ENCODE measurements around the gene CANX.
"Not testable (repeated sequence)": the region's sequence is repeated elsewhere in the genome, so short reads cannot be mapped to it uniquely, and the experiment has no call there.

Gene CANX, protein sequence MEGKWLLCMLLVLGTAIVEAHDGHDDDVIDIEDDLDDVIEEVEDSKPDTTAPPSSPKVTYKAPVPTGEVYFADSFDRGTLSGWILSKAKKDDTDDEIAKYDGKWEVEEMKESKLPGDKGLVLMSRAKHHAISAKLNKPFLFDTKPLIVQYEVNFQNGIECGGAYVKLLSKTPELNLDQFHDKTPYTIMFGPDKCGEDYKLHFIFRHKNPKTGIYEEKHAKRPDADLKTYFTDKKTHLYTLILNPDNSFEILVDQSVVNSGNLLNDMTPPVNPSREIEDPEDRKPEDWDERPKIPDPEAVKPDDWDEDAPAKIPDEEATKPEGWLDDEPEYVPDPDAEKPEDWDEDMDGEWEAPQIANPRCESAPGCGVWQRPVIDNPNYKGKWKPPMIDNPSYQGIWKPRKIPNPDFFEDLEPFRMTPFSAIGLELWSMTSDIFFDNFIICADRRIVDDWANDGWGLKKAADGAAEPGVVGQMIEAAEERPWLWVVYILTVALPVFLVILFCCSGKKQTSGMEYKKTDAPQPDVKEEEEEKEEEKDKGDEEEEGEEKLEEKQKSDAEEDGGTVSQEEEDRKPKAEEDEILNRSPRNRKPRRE

GRCh38 chr5:179698935-179699615 is at the start of gene CANX:
TSS of gene CANX (plus strand) at chr5:179698967. CDS start at chr5:179705682, 6,715 bp downstream.
- no peak for DNase-seq

DNA sequence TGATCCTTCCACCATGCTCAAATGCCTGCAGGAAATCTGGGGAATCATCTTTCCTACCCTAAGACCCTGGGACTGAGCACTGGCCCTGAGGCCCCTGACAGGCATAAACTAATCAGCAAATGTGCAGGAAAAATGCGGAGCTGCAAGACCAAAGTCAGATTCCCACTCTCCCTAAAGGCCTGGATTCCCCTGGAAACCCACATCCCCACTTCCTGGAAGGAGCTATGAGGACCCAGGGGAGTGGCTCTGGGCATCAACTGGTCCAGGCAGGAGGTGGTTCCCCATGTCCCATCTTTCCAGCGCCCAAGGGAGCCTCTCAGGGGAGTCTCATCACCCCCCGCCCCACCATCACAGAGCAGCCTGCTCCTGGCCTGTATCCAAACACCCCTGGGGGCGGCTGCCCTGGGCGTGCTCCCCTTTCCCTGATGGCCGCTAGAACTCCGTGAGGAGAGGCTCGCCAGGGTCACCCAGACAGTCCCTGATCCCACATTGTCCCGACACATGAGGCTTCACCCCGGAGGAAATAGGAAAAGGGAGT is 49.5 kb upstream of the CANX start:
- not testable (repeated sequence) for DNase-seq

DNA sequence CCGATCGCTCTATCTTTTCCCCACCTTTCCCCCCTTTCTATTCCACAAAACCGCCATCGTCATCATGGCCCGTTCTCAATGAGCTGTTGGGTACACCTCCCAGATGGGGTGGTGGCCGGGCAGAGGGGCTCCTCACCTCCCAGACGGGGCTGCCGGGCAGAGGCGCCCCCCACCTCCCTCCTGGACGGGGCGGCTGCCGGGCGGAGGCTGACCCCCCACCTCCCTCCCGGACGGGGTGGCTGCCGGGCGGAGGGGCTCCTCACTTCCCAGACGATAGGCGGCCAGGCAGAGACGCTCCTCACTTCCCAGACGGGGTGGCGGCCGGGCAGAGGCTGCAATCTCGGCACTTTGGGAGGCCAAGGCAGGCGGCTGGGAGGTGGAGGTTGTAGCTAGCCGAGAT is 48.5 kb upstream of the CANX start:
- DNase-seq = not testable (repeated sequence)

DNA sequence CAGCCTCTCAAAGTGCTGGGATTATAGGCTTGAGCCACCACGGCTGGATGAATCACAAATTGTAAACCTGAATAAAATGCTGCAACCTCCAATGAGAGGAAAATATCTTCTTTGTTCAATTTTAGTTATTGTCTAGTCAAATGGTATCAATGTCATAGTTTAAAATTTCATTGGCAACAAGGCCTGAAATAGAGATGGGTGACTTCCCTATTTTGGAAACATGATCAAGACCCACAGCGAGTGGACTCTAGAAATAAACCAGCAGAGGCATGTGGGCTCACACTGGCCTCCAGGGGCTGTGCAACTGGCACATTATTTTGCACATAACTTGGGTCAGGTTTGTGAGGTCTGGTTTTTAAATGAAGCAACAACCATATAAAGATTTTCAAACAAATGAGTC is 45.6 kb upstream of the CANX start:
- DNase-seq = not testable (repeated sequence)

DNA sequence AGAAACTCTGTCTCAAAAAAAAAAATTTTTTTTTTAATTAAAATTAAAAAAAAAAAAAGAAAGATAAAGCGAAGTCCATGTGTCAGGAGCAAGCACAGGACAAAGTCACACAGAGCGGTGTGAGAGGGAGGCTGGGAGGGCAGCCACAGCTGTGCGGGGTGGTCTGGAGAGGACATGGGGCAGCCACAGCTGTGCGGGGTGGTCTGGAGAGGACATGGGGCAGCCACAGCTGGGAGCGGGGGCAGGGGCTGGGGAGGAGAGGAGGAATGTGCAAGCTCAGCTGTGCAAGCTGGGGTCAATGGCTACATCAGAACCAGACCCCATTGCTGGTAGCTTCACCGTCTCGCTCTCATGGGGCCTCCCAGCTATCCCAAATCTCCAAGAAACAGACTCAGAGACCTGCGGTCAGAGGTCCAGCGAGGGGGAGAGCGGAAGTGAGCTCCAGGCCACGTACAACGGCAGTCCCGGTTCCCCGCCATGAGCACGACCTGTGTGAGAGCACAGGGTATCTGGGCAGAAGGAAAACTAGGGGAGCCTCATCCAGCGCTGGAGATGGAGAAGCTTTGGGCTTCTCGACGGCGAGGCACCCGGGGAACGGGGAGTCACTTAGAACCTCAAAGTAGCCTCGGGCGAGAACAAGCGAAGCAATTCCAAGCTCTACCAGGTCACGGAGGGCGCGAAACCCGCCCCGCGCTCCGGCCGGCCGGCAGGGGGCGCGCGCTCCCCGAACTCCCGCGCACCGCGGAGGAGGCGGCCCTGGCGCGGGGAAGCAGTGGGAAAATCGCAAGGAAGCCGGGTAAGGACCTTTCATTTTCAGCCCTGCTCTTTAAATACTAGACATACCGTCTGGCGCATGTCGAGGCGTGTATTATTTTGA is 41.2 kb upstream of the CANX start:
- DNase-seq = not testable (repeated sequence)

GRCh38 chr5:179658179-179658856 is 40.4 kb upstream of the CANX start:
- not testable (repeated sequence) for DNase-seq

- DNase-seq = not testable (repeated sequence)
These were observed 37.1 kb upstream of the CANX start for GRCh38 chr5:179661647-179662046.

- DNase-seq = no peak
These were observed 30.4 kb upstream of the CANX start for GRCh38 chr5:179668391-179668790.

GRCh38 chr5:179678223-179679013 is 20.3 kb upstream of the CANX start:
- peak; percentile 86 for DNase-seq

DNA sequence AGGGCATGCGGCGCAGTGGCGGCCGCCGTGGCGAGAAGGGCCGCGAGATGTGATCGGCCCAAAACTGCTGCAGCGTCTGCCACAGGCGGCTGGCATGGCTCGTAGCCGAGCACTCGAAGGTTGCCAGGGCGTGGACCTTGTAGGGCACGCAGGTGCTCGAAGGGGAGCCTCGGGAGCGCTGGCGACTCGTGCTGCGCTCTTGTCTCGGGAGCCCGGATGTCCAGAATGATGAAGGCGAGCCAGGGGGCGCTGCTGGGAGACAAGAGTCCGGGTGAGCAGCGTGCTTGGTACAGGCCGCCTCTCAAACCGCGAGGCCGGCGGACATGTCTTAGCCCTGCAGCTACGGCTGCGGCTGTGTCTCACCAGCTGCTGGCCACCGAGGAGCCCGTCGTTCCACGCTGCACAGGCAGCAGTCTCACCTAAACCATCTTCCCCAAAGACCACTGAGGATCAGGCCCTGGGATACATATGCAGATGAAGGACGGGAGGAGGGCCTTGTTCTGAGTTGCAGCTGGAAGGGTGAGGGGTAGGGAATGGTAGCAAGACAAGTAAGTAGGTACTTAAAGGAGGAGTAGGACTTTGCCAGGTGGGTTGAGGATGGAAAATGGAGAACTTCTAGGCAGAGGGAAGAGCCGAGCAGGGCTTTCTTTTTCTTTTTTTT is 19.6 kb upstream of the CANX start:
- peak; percentile 59 for DNase-seq

DNA sequence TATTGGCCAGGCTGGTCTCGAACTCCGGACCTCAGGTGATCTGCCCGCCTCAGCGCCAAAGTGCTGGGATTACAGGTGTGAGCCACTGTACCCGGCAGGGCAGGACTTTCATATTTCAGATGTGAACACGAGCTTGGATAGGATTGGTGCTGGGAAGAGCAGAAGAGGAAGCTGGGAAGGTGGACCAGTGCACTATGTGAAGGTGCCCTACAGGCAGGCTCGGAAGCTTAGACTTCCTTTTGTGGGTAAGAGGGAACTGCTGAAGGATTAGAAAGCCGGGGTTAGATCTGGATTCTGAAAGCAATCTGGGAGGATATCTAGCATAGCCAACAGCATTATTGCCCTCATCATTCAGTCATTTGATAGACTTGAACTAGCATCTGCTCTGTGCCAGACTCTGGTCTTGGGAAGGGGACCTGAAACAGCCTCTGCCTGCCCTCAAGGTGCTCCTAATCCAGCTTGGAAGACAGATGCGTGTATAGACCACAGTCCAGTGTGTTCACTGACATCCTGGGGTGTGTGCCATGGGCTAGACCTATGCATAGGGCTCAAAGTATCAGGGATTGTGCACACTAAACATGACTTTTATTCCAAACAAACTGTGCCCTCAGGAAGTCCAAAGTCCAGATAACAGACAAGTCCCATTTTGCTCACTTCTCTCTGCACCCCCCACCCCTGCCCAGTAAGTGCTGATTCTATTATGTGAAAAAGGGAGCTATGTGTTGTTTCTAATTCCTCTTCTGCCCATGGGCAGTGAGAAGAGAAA is 18.6 kb upstream of the CANX start:
- no peak for DNase-seq

DNA sequence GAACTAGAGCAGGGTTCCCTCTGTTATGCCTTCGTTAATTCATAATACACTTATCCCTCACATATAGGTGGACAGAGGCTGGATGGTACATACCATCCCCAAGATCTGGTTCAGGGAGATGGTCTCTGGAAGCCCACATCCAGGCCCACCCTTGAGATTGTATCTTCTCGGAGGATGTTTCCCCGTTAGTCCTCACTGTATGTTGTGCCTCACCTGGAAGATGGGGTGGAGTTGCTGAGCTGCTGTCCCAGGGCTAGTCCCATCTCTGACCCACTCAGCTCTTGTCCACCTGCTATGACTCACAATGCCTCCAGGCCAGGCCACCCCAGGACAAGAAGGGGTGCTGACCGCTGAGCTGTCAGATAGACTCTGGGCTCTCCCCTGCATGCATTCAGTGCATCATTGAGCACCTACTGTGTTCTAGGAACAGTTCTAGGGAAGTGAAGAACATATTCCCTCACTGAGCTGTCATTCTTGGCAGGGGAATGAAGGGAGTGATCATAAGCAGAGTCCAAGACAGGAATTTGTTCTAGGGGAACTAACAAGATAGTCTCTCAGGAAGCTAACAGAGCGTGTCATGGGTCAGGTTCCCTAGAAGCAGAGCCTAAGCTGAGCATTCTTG is 17.9 kb upstream of the CANX start, which contains the start of gene CBY3:
Gene CBY3 (minus strand): TSS at position 255 of the 622 bp plus-strand sequence. CDS start 116 bp downstream, at position 139.
- DNase-seq = no peak

DNA sequence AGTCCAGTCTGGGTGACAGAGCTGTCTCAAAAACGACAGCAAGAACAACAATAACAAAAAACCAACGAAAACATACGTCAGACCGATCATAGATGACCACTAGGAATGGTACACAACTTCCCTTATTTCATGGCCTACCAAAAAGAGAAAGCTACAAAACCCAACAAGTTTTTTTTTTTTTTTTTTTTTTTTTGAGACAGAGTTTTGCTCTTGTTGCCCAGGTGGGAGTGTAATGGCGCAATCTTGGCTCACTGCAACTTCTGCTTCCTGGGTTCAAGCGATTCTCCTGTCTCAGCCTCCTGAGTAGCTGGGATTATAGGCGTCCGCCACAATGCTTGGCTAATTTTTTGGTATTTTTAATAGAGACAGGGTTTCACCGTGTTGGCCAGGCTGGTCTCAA is 9.6 kb upstream of the CANX start:
- not testable (repeated sequence) for DNase-seq

GRCh38 chr5:179694561-179694960 is 4.2 kb upstream of the CANX start:
- no peak for DNase-seq

GRCh38 chr5:179696603-179697002 is 2.2 kb upstream of the CANX start:
- no peak for DNase-seq

- no peak for DNase-seq
These were observed 1.7 kb upstream of the CANX start for GRCh38 chr5:179697108-179697507.

- DNase-seq = not testable (repeated sequence)
These were observed 1.2 kb upstream of the CANX start for GRCh38 chr5:179697543-179697942.

DNA sequence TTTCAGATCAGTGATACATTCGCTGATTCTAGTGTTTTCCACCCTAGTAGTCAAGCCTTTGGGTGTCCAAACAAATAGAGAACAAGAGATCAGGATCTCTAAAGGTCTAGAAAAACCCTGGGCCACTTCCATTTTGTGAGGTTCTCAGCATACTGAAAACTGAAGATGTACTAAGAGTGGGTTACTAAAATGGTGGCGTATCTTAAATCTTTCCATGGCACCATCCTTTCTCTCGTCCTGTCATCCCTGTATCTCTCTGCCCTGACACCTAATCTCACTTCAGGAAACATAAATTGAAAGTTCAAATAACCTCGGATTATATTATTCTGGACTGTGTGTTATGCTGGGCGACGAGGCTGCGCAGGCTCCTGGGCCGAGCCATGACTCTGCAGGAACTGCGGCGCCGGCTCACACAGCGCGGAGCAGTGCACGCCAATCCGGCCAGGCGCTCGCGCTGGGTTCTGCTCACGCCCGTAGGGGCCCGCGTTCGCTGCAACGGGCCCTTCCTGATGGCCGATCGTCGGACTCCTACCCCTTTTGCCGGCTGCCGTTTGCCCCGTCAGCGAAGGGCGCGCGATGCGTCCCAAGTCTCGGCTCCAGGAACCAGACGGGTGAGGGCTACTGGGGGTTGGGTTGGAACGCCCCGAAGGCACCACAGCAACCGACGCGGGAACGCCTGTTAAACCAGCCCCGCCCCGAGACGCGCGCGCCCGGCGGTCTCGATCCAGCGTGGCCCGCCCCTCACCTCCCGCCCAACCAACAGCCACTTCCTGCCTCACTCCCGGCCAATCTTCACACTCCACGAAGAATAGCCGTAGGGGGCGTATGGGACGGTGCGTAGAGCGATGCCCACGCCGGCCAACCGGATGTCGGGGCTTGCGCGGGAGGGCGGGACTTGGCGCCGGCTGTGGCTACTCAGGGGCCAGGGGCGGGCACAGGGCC is 503 bp upstream of the CANX start:
- DNase-seq = peak; percentile 94
